ENCODE measurements around the gene SLC6A19.

Gene SLC6A19

DNA sequence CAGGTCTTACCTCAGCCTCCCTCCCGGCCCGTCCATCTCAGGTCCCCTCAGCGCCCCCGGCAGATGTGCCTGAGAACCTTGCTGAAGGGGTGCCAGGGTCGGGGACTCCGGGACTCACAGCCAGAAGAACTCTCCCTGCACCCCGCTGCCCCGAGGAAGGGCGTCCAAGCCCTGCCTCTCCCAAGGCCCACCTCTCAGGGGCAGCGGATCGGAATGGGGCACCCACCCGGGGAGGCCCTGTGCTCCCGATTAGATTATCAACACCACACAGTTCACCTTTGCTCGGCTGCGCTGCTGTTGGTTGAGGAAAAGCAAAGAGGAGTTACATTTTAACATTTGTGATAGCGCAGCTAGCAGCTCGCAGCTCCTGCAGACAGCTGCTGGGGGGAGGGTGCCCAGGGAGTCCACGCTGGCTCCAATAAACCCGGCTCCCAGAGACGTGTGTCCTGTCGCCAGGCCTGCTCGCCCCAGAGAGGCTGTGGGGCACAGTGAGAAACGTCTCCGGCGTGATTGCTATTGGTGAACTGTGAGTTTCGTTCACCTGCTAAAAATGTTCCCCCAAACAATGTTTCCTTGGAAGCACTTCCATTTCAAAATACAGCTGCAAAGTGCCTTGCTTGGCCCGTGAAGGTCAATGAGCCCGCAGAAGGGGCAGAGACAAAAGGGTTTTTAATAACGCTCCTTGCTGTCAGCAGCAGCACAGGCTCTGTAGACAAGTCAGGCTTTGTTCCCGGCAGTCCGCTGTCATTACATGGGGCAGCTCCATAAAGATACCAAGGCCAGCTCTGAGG lies 18.6 kb upstream of the SLC6A19 start:
- Histone ChIP-seq H3K27ac (replicated peaks) (no peak overlapping the region), H3K4me3 (replicated peaks; ENCODE audit: insufficient read depth, low read length) (no peak overlapping the region), H3K27me3 (ENCODE audit: insufficient read depth, poor library complexity, severe bottlenecking) (no peaks in the 10 kb centered on the region)
- no peak for DNase-seq (ENCODE audit: low read depth in 1 of 2, low spot score in 1 of 2)
- TF ChIP-seq CTCF (IDR thresholded peaks at IDR 0.05; ENCODE audit: insufficient read depth, low read length) (no peak), POLR2AphosphoS5 (IDR thresholded peaks at IDR 0.05; ENCODE audit: low read depth) (no peak), SPI1 (IDR thresholded peaks at IDR 0.05; ENCODE audit: borderline replicate concordance, low read depth) (no peak), GABPA (IDR thresholded peaks at IDR 0.05; ENCODE audit: low read depth) (no peak)
- TF ChIP-seq, protein P1, sequence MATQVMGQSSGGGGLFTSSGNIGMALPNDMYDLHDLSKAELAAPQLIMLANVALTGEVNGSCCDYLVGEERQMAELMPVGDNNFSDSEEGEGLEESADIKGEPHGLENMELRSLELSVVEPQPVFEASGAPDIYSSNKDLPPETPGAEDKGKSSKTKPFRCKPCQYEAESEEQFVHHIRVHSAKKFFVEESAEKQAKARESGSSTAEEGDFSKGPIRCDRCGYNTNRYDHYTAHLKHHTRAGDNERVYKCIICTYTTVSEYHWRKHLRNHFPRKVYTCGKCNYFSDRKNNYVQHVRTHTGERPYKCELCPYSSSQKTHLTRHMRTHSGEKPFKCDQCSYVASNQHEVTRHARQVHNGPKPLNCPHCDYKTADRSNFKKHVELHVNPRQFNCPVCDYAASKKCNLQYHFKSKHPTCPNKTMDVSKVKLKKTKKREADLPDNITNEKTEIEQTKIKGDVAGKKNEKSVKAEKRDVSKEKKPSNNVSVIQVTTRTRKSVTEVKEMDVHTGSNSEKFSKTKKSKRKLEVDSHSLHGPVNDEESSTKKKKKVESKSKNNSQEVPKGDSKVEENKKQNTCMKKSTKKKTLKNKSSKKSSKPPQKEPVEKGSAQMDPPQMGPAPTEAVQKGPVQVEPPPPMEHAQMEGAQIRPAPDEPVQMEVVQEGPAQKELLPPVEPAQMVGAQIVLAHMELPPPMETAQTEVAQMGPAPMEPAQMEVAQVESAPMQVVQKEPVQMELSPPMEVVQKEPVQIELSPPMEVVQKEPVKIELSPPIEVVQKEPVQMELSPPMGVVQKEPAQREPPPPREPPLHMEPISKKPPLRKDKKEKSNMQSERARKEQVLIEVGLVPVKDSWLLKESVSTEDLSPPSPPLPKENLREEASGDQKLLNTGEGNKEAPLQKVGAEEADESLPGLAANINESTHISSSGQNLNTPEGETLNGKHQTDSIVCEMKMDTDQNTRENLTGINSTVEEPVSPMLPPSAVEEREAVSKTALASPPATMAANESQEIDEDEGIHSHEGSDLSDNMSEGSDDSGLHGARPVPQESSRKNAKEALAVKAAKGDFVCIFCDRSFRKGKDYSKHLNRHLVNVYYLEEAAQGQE (IDR thresholded peaks at IDR 0.05; ENCODE audit: insufficient replicate concordance, low read depth), result no peak

DNA sequence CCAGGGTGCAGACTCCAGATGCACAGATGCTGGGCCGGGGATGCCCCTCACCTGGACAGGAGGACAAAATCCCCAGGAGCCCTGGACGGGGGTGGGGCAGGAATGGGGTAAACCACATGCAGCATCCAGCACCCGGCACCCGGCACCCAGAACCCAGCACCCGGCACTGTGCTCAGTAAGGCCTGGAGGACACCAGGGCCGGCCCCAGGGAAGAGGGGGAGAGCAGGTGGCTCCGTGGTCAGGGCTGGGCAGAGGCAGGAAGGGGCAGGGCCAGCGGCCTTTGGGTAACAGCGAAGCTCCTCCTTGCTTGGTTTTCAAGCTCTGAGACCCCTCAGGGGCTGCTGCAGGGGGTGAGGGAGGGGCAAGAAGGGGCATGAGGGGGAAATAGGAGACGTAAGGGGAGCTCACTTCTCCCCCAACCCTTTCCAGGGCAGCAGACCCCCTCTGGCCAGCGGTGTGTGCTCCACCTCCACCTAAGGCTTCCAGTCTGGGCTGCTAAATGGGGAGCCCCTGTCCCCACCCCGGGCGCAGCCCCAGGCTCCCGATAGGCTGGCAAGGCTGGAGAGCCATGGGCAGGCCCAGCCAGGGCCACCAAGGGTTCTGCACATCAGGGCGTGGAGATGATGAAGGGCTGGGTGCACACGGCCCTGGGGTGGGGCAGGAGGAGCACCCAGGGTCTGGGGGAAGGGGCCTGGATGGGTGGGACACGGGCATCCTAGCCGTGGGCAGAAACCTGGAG lies 17.8 kb upstream of the SLC6A19 start:
- Histone ChIP-seq H3K27ac (replicated peaks) (no peak overlapping the region), H3K27me3 (ENCODE audit: insufficient read depth, poor library complexity, severe bottlenecking) (no peaks in the 10 kb centered on the region), H3K4me3 (replicated peaks; ENCODE audit: insufficient read depth, low read length) (no peak overlapping the region)
- DNase-seq (ENCODE audit: low read depth in 1 of 2, low spot score in 1 of 2), result no peak
- no peak for TF ChIP-seq POLR2AphosphoS5 (IDR thresholded peaks at IDR 0.05; ENCODE audit: low read depth)
- no peak for TF ChIP-seq CTCF (IDR thresholded peaks at IDR 0.05; ENCODE audit: insufficient read depth, low read length)
- TF ChIP-seq, protein P1 (IDR thresholded peaks at IDR 0.05; ENCODE audit: insufficient replicate concordance, low read depth), result no peak
- TF ChIP-seq GABPA (IDR thresholded peaks at IDR 0.05; ENCODE audit: low read depth), result no peak
- no peak for TF ChIP-seq SPI1 (IDR thresholded peaks at IDR 0.05; ENCODE audit: borderline replicate concordance, low read depth)

- no peak for DNase-seq (ENCODE audit: low read depth in 1 of 2, low spot score in 1 of 2)
- H3K4me3 ChIP-seq (replicated peaks; ENCODE audit: insufficient read depth, low read length), result no peak overlapping the region
- H3K27ac ChIP-seq (replicated peaks), result no peak overlapping the region
- TF ChIP-seq POLR2AphosphoS5 (IDR thresholded peaks at IDR 0.05; ENCODE audit: low read depth) (no peak), GABPA (IDR thresholded peaks at IDR 0.05; ENCODE audit: low read depth) (no peak), SPI1 (IDR thresholded peaks at IDR 0.05; ENCODE audit: borderline replicate concordance, low read depth) (no peak), CTCF (IDR thresholded peaks at IDR 0.05; ENCODE audit: insufficient read depth, low read length) (no peak)
- TF ChIP-seq, protein P1 (IDR thresholded peaks at IDR 0.05; ENCODE audit: insufficient replicate concordance, low read depth), result no peak
- H3K27me3 ChIP-seq (ENCODE audit: insufficient read depth, poor library complexity, severe bottlenecking), result no peaks in the 10 kb centered on the region
Measured at GRCh38 chr5:1184163-1184470, 17.3 kb upstream of the SLC6A19 start.
